Measurements from ENCODE around the gene ATAD5.

DNA sequence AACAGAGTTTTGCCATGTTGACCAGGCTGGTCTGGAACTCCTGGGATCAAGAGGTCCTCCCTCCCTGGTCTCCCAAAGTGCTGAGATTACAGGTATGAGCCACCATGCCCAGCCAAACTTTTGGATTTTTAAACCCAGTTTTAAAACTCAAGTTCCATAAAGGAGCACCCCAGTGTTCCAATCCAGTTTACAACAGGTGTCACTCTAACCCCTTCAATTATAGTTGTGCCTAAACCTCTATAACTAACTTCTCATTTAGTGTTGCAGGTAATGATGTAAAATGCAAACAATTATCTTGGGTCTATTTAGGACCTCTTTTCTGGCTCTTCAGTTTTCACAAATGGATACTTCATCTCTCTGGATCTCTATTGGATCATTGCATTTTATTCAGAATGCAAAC, 82.2 kb downstream of the ATAD5 start:
- no peak for TF ChIP-seq BHLHE40 (IDR thresholded peaks at IDR 0.05; ENCODE audit: borderline replicate concordance)
- no peak for TF ChIP-seq NFRKB (IDR thresholded peaks at IDR 0.05)
- no peak for TF ChIP-seq FOXA1 (IDR thresholded peaks at IDR 0.05)
- no peak for TF ChIP-seq HDGF (IDR thresholded peaks at IDR 0.05; ENCODE audit: borderline replicate concordance)
- TF ChIP-seq FOXK2 (IDR thresholded peaks at IDR 0.05), result no peak
- no peak for TF ChIP-seq SP1 (IDR thresholded peaks at IDR 0.05)
